Right lobe of liver (tissue), 4 donors: ENCODE measurements around the gene TCF4.

ENCODE experiments used
- POLR2A ChIP-seq: fragments of 450-650 bp; IDR thresholded peaks from one replicate; pipeline ENCODE4 v1.6.1; 2017; ENCODE audit warnings: antibody characterized with exemption, mild to moderate bottlenecking
- TF ChIP-seq, protein P1 (sequence below), 4 donors: fragments of 200-600 bp in 3 of 4; fragments of 450-650 bp in 1 of 4; IDR thresholded peaks; one replicate each; pipeline versions ENCODE4 v1.5.1 to v1.8.0; 2016 to 2022; ENCODE audit warnings: antibody characterized with exemption in 4 of 4, mild to moderate bottlenecking in 2 of 4
- donor health status: DM: no; HTN: no; CAD: no.
- donor health status: DM: no; HTN: no; CAD: no.
- donor health status: DM: no; HTN: yes; CAD: no.

DNA sequence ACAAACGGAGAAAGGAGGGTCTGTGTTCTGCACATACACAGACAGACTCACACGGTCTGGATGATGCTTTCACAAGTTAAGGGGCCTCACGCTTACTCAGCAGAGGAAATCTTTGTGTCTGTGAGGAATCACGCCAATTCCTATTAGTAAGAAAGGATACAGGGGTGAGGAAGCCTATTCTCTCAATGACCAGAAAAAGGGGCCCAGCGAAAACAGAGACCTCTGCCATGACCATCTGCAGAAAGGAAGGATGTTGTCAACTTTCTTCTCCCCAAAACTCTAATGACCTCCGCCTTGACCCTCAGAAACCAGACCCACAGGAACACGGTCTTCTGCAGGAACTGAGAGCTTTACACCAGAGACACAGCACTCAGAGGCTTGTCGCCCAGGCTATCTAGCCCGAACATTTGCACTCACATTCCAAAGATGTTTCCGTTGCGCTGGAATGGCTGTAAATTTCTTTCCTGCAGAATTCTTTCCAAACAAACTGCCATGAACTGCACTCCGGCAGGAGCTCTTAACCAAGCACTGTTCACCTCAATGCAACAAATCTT lies 186.3 kb downstream of the TCF4 start:
- TF ChIP-seq POLR2A, result peak; percentile 17
- TF ChIP-seq, protein P1, sequence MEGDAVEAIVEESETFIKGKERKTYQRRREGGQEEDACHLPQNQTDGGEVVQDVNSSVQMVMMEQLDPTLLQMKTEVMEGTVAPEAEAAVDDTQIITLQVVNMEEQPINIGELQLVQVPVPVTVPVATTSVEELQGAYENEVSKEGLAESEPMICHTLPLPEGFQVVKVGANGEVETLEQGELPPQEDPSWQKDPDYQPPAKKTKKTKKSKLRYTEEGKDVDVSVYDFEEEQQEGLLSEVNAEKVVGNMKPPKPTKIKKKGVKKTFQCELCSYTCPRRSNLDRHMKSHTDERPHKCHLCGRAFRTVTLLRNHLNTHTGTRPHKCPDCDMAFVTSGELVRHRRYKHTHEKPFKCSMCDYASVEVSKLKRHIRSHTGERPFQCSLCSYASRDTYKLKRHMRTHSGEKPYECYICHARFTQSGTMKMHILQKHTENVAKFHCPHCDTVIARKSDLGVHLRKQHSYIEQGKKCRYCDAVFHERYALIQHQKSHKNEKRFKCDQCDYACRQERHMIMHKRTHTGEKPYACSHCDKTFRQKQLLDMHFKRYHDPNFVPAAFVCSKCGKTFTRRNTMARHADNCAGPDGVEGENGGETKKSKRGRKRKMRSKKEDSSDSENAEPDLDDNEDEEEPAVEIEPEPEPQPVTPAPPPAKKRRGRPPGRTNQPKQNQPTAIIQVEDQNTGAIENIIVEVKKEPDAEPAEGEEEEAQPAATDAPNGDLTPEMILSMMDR (IDR thresholded peaks at IDR 0.05), result no peak
